Endothelial cell (in vitro differentiated cells): ENCODE results near the gene VPS29. TPM values are rescaled to one million over a fixed set of nuclear protein-coding genes. Genes with fewer than 3 reads are reported as not detected.
A peak's percentile ranks its signal among the peaks of the same experiment; 100 is the strongest.
"Not testable (repeated sequence)": the region's sequence is repeated elsewhere in the genome, so short reads cannot be mapped to it uniquely, and the experiment has no call there.

ENCODE experiments used
- DNase-seq: peaks from one replicate; pipeline ENCODE4 v3.0.0; 2021; ENCODE audit warnings: low spot score
- H3K27ac Mint-ChIP-seq: one replicate; pipeline ENCODE4 v1.8.0; 2021; ENCODE audit warnings: mixed read lengths, inconsistent platforms; ENCODE audit not compliant: unreplicated experiment
- H3K27me3 Mint-ChIP-seq: one replicate; pipeline ENCODE4 v1.8.0; 2021; ENCODE audit warnings: mild to moderate bottlenecking, moderate library complexity, mixed read lengths, inconsistent platforms; ENCODE audit not compliant: unreplicated experiment
- H3K36me3 Mint-ChIP-seq: one replicate; pipeline ENCODE4 v1.8.0; 2021; ENCODE audit warnings: mild to moderate bottlenecking, low read depth, mixed read lengths, inconsistent platforms; ENCODE audit not compliant: unreplicated experiment
- H3K4me1 Mint-ChIP-seq: one replicate; pipeline ENCODE4 v1.8.0; 2021; ENCODE audit warnings: mild to moderate bottlenecking, mixed read lengths, inconsistent platforms; ENCODE audit not compliant: unreplicated experiment
- H3K4me3 Mint-ChIP-seq: one replicate; pipeline ENCODE4 v1.8.0; 2021; ENCODE audit warnings: mild to moderate bottlenecking, mixed read lengths, inconsistent platforms; ENCODE audit not compliant: unreplicated experiment
- H3K9me3 Mint-ChIP-seq: one replicate; pipeline ENCODE4 v1.8.0; 2021; ENCODE audit warnings: mixed read lengths, inconsistent platforms; ENCODE audit not compliant: unreplicated experiment
- total RNA-seq: library from RNA; stranded (reverse); fragmentation: NEBNext Ultra II Directional; extraction: Animal tissue kit (Norgen Biotek cat#: 25700); gene quantifications from one replicate; pipeline ENCODE4 v1.2.1, GENCODE V29; 2021; ENCODE audit not compliant: unreplicated experiment
- TF ChIP-seq, protein P1 (sequence below): fragments of 200-600 bp; sonication (generic); IDR thresholded peaks from one replicate; pipeline ENCODE4 v1.5.0; 2021; ENCODE audit warnings: antibody characterized with exemption; ENCODE audit not compliant: unreplicated experiment

VPS29 gene
- total RNA-seq, 1 donor from 2014 or later = 116 TPM

DNA sequence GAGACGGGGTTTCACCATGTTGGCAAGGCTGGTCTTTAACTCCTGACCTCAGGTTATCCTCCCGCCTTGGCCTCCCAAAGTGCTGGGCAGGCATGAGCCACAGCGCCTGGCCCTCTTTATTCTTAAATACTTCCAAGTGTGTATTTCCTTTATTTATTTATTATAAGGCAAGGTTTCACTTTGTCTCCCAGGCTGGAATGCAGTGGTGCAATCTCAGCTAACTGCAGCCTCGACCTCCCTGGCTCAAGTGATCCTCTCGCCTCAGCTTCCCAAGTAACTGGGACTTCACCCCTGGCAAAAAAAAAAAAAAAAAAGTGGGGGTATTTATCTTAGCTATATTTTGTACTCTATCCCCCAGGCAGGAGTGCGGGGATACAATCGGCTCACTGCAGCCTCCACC is 26.5 kb downstream of the VPS29 start:
- H3K27ac Mint-ChIP-seq = no peak overlapping the region
- no peaks in the 10 kb centered on the region for H3K36me3 Mint-ChIP-seq

DNA sequence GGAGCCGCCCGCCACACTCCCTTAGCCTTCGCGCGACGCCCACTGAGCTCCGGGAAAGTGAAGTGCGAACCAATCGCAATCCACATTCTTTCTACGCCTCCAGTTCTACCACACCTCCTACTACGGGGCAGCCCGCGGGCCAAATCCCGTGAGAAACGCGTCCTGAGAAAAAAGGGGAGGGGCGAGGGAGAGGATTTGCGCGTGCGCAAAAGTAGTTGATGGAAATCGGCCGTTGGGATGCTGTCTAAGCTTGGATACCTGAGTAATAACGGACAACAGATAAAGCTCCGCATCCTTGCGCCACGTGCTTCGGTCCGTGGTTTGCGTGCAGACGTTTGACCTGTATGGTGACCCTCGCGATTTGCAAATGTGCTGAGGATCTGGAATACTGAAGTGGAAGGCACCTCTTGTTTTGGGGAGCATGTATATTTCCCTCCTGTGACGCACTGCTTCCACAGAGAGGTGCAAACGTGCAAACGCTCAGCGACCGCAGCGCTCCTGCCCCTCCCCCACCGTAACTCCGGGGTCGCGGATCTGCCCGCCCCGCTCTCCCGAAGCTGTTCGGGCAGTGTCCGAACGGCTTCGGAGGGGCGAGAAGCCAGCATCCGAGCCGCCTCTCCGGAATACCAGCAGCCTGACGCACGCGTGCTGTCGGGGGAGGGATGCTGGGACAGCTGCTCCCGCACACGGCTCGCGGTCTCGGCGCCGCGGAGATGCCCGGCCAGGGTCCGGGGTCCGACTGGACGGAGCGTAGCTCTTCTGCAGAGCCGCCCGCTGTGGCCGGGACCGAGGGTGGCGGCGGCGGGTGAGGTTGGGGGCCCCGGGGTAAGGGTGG is 33.5 kb downstream of the VPS29 start, which contains the start of the genes FAM216A and GPN3:
Gene FAM216A, plus strand, starts transcription at position 632 of the 835 bp plus-strand sequence. Its CDS starts 31 bp downstream, at position 663.
Gene GPN3, minus strand, starts transcription at position 44 of the 835 bp plus-strand sequence. CDS start 54 bp downstream, outside the sequence.
- Mint-ChIP-seq H3K4me3 (peak within 1 kb of the TSS; percentile 100), H3K4me1 (peaks cover 11% of the 10 kb centered on the region), H3K36me3 (peaks cover 7% of the 10 kb centered on the region), H3K9me3 (no peaks in the 10 kb centered on the region), H3K27ac (peak within 1 kb of the TSS; percentile 98), H3K27me3 (peaks cover 5% of the 10 kb centered on the region)
- DNase-seq = peak; percentile 90
- TF ChIP-seq, protein P1, sequence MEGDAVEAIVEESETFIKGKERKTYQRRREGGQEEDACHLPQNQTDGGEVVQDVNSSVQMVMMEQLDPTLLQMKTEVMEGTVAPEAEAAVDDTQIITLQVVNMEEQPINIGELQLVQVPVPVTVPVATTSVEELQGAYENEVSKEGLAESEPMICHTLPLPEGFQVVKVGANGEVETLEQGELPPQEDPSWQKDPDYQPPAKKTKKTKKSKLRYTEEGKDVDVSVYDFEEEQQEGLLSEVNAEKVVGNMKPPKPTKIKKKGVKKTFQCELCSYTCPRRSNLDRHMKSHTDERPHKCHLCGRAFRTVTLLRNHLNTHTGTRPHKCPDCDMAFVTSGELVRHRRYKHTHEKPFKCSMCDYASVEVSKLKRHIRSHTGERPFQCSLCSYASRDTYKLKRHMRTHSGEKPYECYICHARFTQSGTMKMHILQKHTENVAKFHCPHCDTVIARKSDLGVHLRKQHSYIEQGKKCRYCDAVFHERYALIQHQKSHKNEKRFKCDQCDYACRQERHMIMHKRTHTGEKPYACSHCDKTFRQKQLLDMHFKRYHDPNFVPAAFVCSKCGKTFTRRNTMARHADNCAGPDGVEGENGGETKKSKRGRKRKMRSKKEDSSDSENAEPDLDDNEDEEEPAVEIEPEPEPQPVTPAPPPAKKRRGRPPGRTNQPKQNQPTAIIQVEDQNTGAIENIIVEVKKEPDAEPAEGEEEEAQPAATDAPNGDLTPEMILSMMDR = no peak

More for the DNA sequence above, 26.5 kb downstream of the VPS29 start:
- Mint-ChIP-seq H3K4me1 (no peaks in the 10 kb centered on the region), H3K4me3 (no peak overlapping the region), H3K27me3 (peaks cover 2% of the 10 kb centered on the region), H3K9me3 (no peaks in the 10 kb centered on the region)
- DNase-seq = no peak
- TF ChIP-seq, protein P1 = no peak

DNA sequence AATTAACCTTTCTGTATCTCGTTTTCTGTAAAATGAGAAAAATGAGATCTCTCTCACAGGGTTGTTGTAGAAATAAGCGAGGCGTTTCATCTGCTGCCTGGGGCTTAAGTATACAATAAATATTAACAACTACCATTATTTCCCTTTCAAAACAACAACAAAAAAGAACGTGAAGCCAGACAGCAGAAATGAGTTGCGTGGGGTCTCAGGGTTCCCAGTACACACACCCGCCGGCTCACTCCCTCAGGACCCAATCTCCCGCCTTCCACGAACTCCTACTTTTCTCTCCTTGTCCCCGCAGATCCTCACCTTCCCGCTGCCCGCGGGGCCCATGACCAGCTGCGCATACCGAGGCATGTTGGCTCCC is 34.1 kb downstream of the VPS29 start:
- Mint-ChIP-seq H3K9me3 (no peaks in the 10 kb centered on the region), H3K4me3 (peak overlapping the region; percentile 100), H3K4me1 (peaks cover 11% of the 10 kb centered on the region), H3K27me3 (peaks cover 5% of the 10 kb centered on the region), H3K27ac (peak overlapping the region; percentile 98), H3K36me3 (peaks cover 7% of the 10 kb centered on the region)
- no peak for DNase-seq
- TF ChIP-seq, protein P1 = no peak

DNA sequence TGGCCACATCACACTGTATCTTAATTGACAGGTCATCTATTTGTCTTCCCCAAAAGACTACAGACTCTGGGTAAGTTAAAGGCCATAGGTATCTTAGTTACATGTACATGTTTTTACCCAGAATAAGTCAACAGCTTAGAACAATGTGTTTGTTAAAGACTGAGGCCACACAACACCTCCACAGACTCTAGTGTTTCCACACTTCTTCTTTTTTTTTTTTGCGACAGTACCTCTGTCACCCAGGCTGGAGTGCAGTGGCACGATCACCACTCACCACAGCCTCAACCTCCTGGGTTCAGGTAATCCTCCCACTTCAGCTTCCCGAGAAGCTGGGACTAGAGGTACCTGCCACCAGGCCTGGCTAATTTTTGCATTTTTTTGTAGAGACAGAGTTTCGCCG is 35.1 kb downstream of the VPS29 start:
- no peak for DNase-seq
- TF ChIP-seq, protein P1 = no peak
- H3K4me1 Mint-ChIP-seq = peaks cover 11% of the 10 kb centered on the region
- H3K27me3 Mint-ChIP-seq = peaks cover 5% of the 10 kb centered on the region
- H3K36me3 Mint-ChIP-seq = peaks cover 7% of the 10 kb centered on the region
- no peaks in the 10 kb centered on the region for H3K9me3 Mint-ChIP-seq
- no peak overlapping the region for H3K4me3 Mint-ChIP-seq
- no peak overlapping the region for H3K27ac Mint-ChIP-seq

DNA sequence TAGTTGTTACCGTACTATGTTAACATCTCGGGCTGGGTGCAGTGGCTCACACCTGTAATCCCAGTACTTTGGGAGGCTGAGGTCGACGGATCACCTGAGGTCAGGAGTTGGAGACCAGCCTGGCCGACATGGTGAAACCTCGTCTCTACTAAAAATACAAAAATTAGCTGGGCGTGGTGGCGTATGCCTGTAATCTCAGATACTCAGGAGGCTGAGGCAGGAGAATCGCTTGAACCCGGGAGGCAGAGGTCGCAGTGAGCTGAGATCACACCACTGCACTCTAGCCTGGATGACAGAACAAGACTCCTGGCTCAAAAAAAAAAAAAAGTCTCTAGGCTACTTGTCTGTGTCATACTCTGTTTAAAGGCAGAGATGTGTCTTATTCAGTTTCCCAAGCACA is 36.1 kb downstream of the VPS29 start:
- peaks cover 11% of the 10 kb centered on the region for H3K4me1 Mint-ChIP-seq
- H3K27ac Mint-ChIP-seq, H3K27me3 Mint-ChIP-seq, H3K9me3 Mint-ChIP-seq, H3K4me3 Mint-ChIP-seq, DNase-seq, H3K36me3 Mint-ChIP-seq: not testable (repeated sequence)
